ENCODE measurements around the gene UBXN11. TPM values are rescaled to one million over a fixed set of nuclear protein-coding genes. Genes with fewer than 3 reads are reported as not detected.
"Not testable (repeated sequence)": the region's sequence is repeated elsewhere in the genome, so short reads cannot be mapped to it uniquely, and the experiment has no call there.

The UBXN11 gene
- polyA plus RNA-seq, 1 of the 3 experiments (the other 2 are of a cell fraction), result 30.6 TPM

- Histone ChIP-seq H3K4me2 (no peak overlapping the region), H3K27ac (ENCODE audit: low read depth in 2 of 2, low read length in 1 of 2) (no peak overlapping the region), H3K36me3 (replicated peaks in 1 of 2; ENCODE audit: control insufficient read depth in 1 of 2, insufficient read depth in 2 of 2, low read length in 1 of 2) (no peaks in the 10 kb centered on the region), H3F3A (replicated peaks; ENCODE audit: insufficient read depth) (no peaks in the 10 kb centered on the region), H3K9me2 (no peaks in the 10 kb centered on the region), H3K9me3 (no peaks in the 10 kb centered on the region), H2AFZ (ENCODE audit: low read depth) (no peak overlapping the region), H3K4me3 (ENCODE audit: low read depth in 2 of 2, low read length in 1 of 2) (no peak overlapping the region), H3K9ac (no peak overlapping the region), H3K79me2 (ENCODE audit: insufficient read depth) (no peaks in the 10 kb centered on the region), H4K20me1 (ENCODE audit: insufficient read depth) (no peaks in the 10 kb centered on the region), H3K27me3 (ENCODE audit: insufficient read depth) (peaks cover 8% of the 10 kb centered on the region; the same call in 1 of the 2 replicates), H3K4me1 (ENCODE audit: control insufficient read depth in 1 of 2, insufficient read depth in 2 of 2, low read depth in 1 of 2, low read length in 1 of 2) (no peaks in the 10 kb centered on the region)
- no peak for TF ChIP-seq SMC3 (IDR thresholded peaks at IDR 0.05; ENCODE audit: low read depth, low read length)
- no peak for TF ChIP-seq TEAD4 (IDR thresholded peaks at IDR 0.05; ENCODE audit: borderline replicate concordance, insufficient read depth)
- TF ChIP-seq EP300 (IDR thresholded peaks at IDR 0.05; ENCODE audit: borderline replicate concordance in 1 of 2, low read depth in 1 of 2, low read length in 1 of 2), result no peak
- TF ChIP-seq FOSL2 (IDR thresholded peaks at IDR 0.05; ENCODE audit: borderline replicate concordance, low read depth), result no peak
- no peak for TF ChIP-seq NFIC (IDR thresholded peaks at IDR 0.05; ENCODE audit: borderline replicate concordance)
- no peak for TF ChIP-seq GABPA (IDR thresholded peaks at IDR 0.05; ENCODE audit: low read depth)
- TF ChIP-seq YY1 (IDR thresholded peaks at IDR 0.05; ENCODE audit: low read depth), result no peak
- TF ChIP-seq ZBTB33 (IDR thresholded peaks at IDR 0.05; ENCODE audit: borderline replicate concordance, low read depth), result no peak
- no peak for TF ChIP-seq EZH2phosphoT487 (IDR thresholded peaks at IDR 0.05; ENCODE audit: borderline replicate concordance, low read depth)
- TF ChIP-seq ELF1 (IDR thresholded peaks at IDR 0.05), result no peak
- no peak for TF ChIP-seq REST (IDR thresholded peaks at IDR 0.05; ENCODE audit: low read depth, low read length)
- DNase-seq, result no peak
- POLR2A ChIA-PET, result no interaction called here
- CTCF ChIA-PET, result interaction anchor here (0.8 to 10.4 kb wide), 5 partner anchors 26 to 170 kb away, joined by 3 to 213 read pairs (median 3); partner anchors contain the start of genes SH3BGRL3 and ZNF593
- 57% methylated on average over 5 of the region's 5 CpGs for WGBS (ENCODE audit: low lambda C conversion rate)
Measured at GRCh38 chr1:26314501-26314900, 8.1 kb upstream of the UBXN11 start.

GRCh38 chr1:26307966-26308899 is 1.8 kb upstream of the UBXN11 start:
- not testable (repeated sequence) for H3K9me3 ChIP-seq; H3K9me2 ChIP-seq; H3K79me2 ChIP-seq (ENCODE audit: insufficient read depth); H3K9ac ChIP-seq; H4K20me1 ChIP-seq (ENCODE audit: insufficient read depth); H3K27me3 ChIP-seq (ENCODE audit: insufficient read depth); H3K4me2 ChIP-seq; H3K4me3 ChIP-seq (ENCODE audit: low read depth in 2 of 2, low read length in 1 of 2); H3K27ac ChIP-seq (ENCODE audit: low read depth in 2 of 2, low read length in 1 of 2); H3K36me3 ChIP-seq (replicated peaks in 1 of 2; ENCODE audit: control insufficient read depth in 1 of 2, insufficient read depth in 2 of 2, low read length in 1 of 2); H3K4me1 ChIP-seq (ENCODE audit: control insufficient read depth in 1 of 2, insufficient read depth in 2 of 2, low read depth in 1 of 2, low read length in 1 of 2); DNase-seq; H2AFZ ChIP-seq (ENCODE audit: low read depth); H3F3A ChIP-seq (replicated peaks; ENCODE audit: insufficient read depth)
- WGBS (ENCODE audit: low lambda C conversion rate), result 92% methylated on average over 21 of the region's 21 CpGs
- ChIA-PET CTCF (interaction anchor here (0.8 to 5.6 kb wide), 4 partner anchors 10 to 33 kb away, joined by 3 to 41 read pairs (median 6); partner anchors contain the start of gene CD52), POLR2A (interaction anchor here (0.7 kb wide), 1 partner anchor 132 kb away, joined by 6 read pairs; no protein-coding TSS in a partner anchor)
